Measurements from ENCODE around the gene ATP8A1.
"Not testable (repeated sequence)": the region's sequence is repeated elsewhere in the genome, so short reads cannot be mapped to it uniquely, and the experiment has no call there.

The ATP8A1 gene

GRCh38 chr4:42656944-42657792, at the start of gene ATP8A1:
ATP8A1 (minus strand) TSS chr4:42657105; CDS start chr4:42656873, 232 bp downstream.
- DNase-seq, result peak; percentile 96

GRCh38 chr4:42706086-42706485, 49.2 kb upstream of the ATP8A1 start:
- DNase-seq, result no peak

- no peak for DNase-seq
These were observed 46.9 kb upstream of the ATP8A1 start for GRCh38 chr4:42703813-42704212.

DNA sequence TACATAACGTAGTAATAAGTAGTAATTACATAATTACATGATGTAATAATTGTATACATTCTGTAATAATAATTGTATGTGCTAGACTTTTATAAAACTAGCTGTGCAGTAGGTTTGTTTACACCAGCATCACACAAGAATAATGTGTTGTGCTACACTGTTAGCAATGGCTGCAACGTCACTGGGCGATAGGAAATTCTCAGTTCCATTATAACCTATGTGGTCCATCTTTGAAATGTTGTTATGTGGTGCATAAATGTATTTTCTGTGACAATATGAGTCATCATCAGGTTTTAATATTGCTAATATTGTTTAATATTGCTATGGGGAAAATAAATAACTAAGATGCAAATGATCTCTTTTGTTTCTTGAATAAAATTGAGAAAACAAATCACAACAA, 46.0 kb upstream of the ATP8A1 start:
- DNase-seq, result no peak

GRCh38 chr4:42701780-42702179, 44.9 kb upstream of the ATP8A1 start:
- not testable (repeated sequence) for DNase-seq

GRCh38 chr4:42690537-42690936, 33.6 kb upstream of the ATP8A1 start:
- no peak for DNase-seq

DNA sequence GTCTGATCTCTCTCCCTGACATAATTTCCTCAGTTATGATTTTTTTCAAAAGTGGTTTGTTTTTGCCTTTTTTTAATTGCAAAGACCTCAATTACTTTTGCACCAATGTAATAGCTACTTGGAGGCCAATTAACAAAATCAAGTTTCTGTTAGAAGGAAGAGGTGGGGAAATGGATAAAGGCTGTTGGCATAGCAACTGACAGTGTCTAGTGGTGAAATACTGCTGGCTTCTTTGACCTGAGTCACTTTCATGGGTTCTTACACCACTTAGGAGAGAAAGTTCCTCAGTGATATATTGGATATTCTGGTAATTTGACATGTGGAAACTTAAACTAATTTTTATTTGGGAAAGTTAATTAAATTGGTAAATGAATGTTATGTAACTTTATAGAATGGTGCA, 26.5 kb upstream of the ATP8A1 start:
- no peak for DNase-seq

GRCh38 chr4:42678512-42678911, 21.6 kb upstream of the ATP8A1 start:
- DNase-seq, result no peak

GRCh38 chr4:42676066-42676951, 19.4 kb upstream of the ATP8A1 start:
- DNase-seq, result no peak

DNA sequence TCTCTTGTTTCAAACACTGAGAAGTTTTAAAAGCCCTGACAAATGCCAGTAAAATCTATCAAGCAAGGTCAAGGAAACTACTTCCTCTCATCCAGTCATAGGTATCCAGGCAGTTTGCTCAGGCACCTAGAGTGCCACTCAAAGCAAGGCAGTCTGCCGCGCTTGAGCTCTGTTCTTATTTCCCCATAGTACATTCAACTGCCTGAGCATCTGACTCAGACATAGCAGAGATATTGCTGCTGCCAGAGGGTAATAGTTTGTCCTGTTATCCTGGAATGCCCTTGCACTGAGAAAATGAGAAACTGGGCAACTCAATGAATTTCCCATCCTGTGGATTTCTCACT, 16.1 kb upstream of the ATP8A1 start:
- DNase-seq, result no peak

GRCh38 chr4:42672359-42673081, 15.6 kb upstream of the ATP8A1 start:
- DNase-seq, result no peak

- DNase-seq, result no peak
These were observed 14.7 kb upstream of the ATP8A1 start for GRCh38 chr4:42671431-42672194.

DNA sequence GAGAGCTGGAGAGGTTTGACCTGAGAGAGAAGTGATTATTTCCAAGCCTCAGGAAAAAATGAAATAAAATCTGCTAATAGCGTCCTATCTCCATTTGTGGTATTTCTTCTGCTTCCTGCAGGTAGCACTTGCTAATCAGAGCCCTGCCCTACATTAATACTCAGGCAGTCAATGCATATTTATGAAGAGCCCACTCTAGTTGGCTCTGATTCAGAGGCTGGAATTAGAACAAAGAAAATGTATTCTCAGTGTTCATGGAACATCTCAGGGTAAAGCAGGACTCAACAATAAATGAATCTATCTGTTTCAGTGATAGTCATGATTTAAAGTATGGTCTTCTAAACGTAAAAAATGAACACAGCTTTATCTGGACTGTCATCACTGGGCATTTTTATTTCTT, 1.4 kb upstream of the ATP8A1 start:
- DNase-seq, result no peak

GRCh38 chr4:42656679-42656943, 294 bp downstream of the ATP8A1 start:
- DNase-seq, result no peak

- peak; percentile 41 for DNase-seq
These were observed 805 bp downstream of the ATP8A1 start for GRCh38 chr4:42655921-42656678.

DNA sequence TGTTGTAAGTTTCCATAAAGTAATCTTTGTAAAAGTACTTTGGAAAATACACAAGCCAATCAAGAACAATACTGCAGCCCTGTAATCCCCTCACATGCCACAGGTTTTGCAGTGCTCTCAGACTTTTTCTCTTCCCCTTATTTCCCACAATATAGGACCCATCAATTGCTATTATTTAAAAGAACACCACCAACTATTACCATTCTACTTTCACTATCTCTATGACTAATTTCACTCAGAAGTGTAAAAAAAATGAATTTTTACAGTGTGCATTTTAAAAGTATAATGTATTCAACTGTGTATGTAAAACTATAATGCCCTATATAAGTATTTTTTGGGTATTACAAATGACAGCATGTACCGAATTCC, 1.7 kb downstream of the ATP8A1 start:
- DNase-seq, result no peak

DNA sequence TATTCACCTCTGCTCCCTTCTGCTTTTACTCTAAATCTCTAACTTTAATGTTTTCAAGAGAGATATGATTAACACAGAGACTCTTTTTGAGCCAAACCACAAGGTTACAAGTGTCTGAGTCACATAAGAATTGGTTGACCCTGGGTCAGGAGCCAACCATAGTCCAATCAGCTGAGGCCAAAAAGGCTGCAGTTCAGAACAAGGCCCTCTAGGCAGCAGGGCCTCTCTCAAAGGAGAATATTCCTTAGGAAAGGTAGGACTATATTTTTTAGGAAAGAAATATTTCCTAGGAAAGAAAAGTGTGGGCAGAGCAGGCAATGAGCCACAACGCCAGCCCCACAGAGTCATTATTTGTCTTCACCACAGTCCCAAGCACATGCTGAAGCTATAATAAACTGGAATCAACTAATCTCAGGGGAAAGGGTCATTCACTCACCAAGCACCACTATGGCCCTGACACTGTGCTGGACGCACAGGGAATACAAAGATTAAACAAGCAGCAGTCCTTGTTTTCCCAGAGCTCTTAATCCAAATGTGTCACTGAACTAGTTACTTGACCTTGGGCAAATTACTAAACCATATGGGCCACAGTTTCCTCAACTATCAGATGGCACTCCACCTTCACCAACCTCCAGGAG, 2.2 kb downstream of the ATP8A1 start:
- DNase-seq, result no peak

DNA sequence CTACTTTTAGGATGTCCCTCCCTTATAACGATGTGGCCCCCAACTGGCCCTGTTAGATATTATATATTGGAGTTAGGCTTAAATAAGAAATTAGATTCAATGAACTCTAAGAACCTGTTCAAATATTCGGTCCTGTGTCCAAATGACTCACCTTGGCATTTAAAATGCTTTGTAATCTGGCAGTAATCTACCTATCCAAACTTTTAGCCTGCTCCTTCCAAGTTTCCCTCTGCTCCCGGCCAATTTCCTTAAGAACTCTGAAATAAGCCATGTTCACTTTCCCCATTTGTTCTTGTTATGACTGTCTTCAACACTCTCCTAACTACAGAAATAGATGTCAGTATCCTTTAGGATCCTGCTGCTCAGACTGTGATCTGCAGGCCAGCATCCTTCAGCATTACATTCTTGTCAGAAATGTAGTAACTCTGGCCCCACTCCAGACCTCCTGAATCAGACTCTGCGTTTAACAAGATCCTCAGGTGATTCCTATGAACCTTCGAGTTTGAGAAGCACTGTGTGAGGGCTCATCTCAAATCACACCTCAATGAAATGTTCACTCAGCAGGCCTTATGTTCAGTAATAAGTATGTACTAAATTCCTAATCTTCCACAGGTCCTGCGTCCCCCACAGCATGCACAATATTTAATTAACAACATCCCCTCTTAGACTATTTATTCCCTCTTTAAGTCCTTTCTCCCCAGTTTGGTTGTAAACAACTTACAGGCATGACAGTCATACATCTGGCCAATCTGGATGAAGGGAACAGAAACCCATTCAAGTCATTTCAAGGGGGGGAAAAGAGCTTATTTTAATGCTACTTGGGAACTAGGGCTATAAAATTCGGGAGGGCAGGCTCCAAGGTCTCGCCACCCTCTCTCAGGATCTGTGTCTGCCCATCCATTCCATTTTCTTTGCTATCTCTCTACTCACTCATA, 3.0 kb downstream of the ATP8A1 start:
- DNase-seq, result no peak

DNA sequence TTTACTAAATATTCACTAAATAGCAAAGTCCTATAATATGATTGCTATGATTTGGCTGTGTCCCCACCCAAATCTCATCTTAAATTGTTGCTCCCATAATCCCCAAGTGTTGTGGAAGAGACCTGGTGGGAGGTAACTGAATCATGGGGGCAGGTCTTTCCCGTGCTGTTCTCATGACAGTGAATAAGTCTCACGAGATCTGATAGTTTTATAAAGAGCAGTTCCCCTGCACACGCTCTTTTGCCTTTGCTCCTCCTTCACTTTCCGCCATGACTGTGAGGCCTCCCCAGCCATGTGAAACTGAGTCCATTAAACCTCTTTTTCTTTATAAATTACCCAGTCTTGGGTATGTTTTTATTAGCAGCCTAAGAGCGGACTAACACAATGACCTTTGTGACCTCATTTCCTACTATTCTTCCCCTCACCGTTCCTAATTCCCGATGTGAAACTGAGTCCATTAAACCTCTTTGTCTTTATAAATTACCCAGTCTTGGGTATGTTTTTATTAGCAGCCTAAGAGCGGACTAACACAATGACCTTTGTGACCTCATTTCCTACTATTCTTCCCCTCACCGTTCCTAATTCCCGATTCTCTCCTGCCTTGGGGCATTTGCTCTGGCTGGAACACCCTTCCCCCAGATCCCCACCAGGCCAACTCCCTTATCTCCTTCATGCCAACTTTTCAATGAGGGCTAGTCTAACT, 4.2 kb downstream of the ATP8A1 start:
- DNase-seq, result not testable (repeated sequence)

DNA sequence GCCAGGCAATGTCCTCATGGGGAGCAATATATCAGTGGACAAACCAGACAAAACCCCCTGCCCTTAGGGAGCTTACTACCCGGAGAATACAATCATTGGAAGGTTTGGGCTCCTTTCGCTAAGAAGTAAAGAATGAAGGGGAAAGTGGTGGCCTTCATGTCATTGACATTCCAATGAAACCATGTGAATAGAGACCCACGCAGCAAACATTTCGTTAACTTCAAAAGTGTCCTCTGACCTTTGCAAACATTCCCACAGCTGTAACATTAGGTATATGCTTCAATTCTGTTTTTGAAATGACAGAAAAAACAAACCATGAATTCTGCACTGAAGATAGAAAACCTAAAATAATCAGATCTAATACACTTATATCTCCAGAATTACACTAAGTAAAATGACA, 7.0 kb downstream of the ATP8A1 start:
- no peak for DNase-seq

All from activated naive CD4-positive, alpha-beta T cell treated with anti-CD3 and anti-CD28 coated beads, Interleukin-2, amount 50 U/mL, for 16 hours (primary cell).